ENCODE results near the gene ACER2. TPM values are rescaled to one million over a fixed set of nuclear protein-coding genes. Genes with fewer than 3 reads are reported as not detected.

Gene ACER2
- total RNA-seq, 1 experiment from 2014 or later = 9.6 TPM

DNA sequence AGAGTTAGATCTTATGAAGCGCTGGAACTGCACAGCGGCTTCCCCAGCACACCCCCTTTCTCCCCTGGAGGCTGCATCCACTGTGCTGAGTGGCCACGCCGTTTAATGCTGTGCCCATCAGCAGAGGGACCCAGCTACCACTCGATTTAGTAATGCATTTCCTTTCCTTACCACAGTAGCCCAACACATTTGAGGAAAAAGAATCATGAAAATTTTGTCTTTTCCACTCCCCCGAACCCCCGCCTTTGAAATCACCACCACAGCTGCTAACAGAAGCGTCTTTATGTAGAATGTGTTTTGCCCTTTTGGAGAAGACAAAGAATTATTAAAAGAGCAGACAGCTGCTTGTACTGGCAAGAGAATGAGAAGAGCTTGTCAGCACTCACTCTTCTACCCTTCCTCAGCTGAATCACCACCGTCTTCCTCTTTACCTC is 73.2 kb downstream of the ACER2 start:
- no CpG with 5 or more reads among the region's 9 CpGs for WGBS (ENCODE audit: extremely low coverage, insufficient read length, low lambda C conversion rate)
- H3T11ph ChIP-seq (ENCODE audit: low read length) = no peak overlapping the region
- H3K4me1 ChIP-seq (ENCODE audit: insufficient read depth, low read length) = no peaks in the 10 kb centered on the region
- no peak overlapping the region for H3K9ac ChIP-seq (ENCODE audit: extremely low read depth, insufficient read length, low read length)
- H3K4me1 Mint-ChIP-seq = no peaks in the 10 kb centered on the region
- H2BK5ac ChIP-seq (ENCODE audit: insufficient read length, low read length) = no peak overlapping the region
- H3K9me3 Mint-ChIP-seq = no peaks in the 10 kb centered on the region
- no peaks in the 10 kb centered on the region for H3K36me3 Mint-ChIP-seq (ENCODE audit: insufficient read depth in 1 of 3, low read depth in 3 of 3)
- H3K23ac ChIP-seq (ENCODE audit: insufficient read length, low read depth, low read length) = no peak overlapping the region
- no peak overlapping the region for H3K18ac ChIP-seq (ENCODE audit: insufficient read length, low read depth, low read length)
- no peak for TF ChIP-seq CTCF (conservative IDR thresholded peaks at IDR 0.05)
- H3K27ac Mint-ChIP-seq = no peak overlapping the region
- no peaks in the 10 kb centered on the region for H3K23me2 ChIP-seq (ENCODE audit: insufficient read length, low read depth, low read length, poor library complexity, severe bottlenecking)
- H2BK15ac ChIP-seq (ENCODE audit: low read depth, low read length) = no peak overlapping the region
- no peak overlapping the region for H3K27ac ChIP-seq (ENCODE audit: insufficient read length, low read depth, low read length)
- no peak overlapping the region for H2BK120ac ChIP-seq (ENCODE audit: low read depth, low read length, poor library complexity, severe bottlenecking)
- H3K4me3 Mint-ChIP-seq = no peak overlapping the region
- no peak overlapping the region for H4K5ac ChIP-seq (ENCODE audit: insufficient read length, low read depth, low read length)
- no peaks in the 10 kb centered on the region for H4K20me1 ChIP-seq (ENCODE audit: control insufficient read depth, insufficient read depth, insufficient read length)
- no peaks in the 10 kb centered on the region for H3K27me3 ChIP-seq (ENCODE audit: insufficient read depth, low read length)
- no peak overlapping the region for H3K4me2 ChIP-seq (ENCODE audit: insufficient read depth, insufficient read length, low read length)
- no peaks in the 10 kb centered on the region for H3K79me1 ChIP-seq (ENCODE audit: insufficient read depth, low read depth, low read length, poor library complexity, severe bottlenecking)
- no peak overlapping the region for H3K14ac ChIP-seq (ENCODE audit: insufficient read depth, low read length)
- H4K8ac ChIP-seq (replicated peaks; ENCODE audit: insufficient read length, low read depth, low read length) = no peak overlapping the region
- no peak overlapping the region for H2BK20ac ChIP-seq (ENCODE audit: low read depth, low read length, poor library complexity, severe bottlenecking)
- no peaks in the 10 kb centered on the region for H3K79me2 ChIP-seq (ENCODE audit: insufficient read depth, low read length)
- H3K56ac ChIP-seq (ENCODE audit: insufficient read length, low read depth, low read length) = no peak overlapping the region
- H3K27me3 Mint-ChIP-seq (ENCODE audit: low read depth) = no peaks in the 10 kb centered on the region
- no peak overlapping the region for H2BK12ac ChIP-seq (ENCODE audit: insufficient read length, low read depth, low read length)
- H2AK5ac ChIP-seq (ENCODE audit: insufficient read length, low read length) = no peak overlapping the region
- H4K91ac ChIP-seq (ENCODE audit: insufficient read length, low read depth, low read length) = no peak overlapping the region
- no peaks in the 10 kb centered on the region for H3K9me3 ChIP-seq (ENCODE audit: control insufficient read depth, low read depth, low read length)
- H2AFZ ChIP-seq (ENCODE audit: low read length) = no peak overlapping the region
- no peak for DNase-seq
- H3K4ac ChIP-seq (ENCODE audit: low read depth, low read length) = no peak overlapping the region

All from H9 (cell line).